ENCODE data around the gene PAQR8.
A peak's percentile ranks its signal among the peaks of the same experiment; 100 is the strongest.

GRCh38 chr6:52371656-52372191 is 9.8 kb downstream of the PAQR8 start:
- TF ChIP-seq CTCF (IDR thresholded peaks at IDR 0.05; ENCODE audit: low read depth, low read length, missing input control) (no peak), ATF3 (IDR thresholded peaks at IDR 0.05) (no peak), RAD21 (IDR thresholded peaks at IDR 0.05) (peak in 1 of 2 donors; percentile 31), GABPA (IDR thresholded peaks at IDR 0.05 in 1 of 2, conservative IDR thresholded peaks at IDR 0.05 in 1 of 2) (no peak)

All from liver (tissue), 3 donors.